GM20000 (cell line): ENCODE results near the gene MST1R.

Experiments used
- DNase-seq: peaks from one replicate; pipeline ENCODE4 v3.0.0; 2012; ENCODE audit warnings: low spot score
- CTCF ChIP-seq: IDR thresholded peaks from 2 replicates; pipeline ENCODE4 v1.5.1; 2012; ENCODE audit warnings: mild to moderate bottlenecking, control low read depth; ENCODE audit errors: extremely low read depth, missing control alignments

Gene MST1R

GRCh38 chr3:49841806-49842205, 61.9 kb downstream of the MST1R start:
- DNase-seq, result no peak
- TF ChIP-seq CTCF, result no peak

GRCh38 chr3:49841126-49841696, 62.5 kb downstream of the MST1R start:
- TF ChIP-seq CTCF, result peak; percentile 36
- DNase-seq, result no peak

- TF ChIP-seq CTCF, result no peak
- no peak for DNase-seq
Measured at GRCh38 chr3:49840388-49840787, 63.3 kb downstream of the MST1R start.

GRCh38 chr3:49839193-49839809, 64.4 kb downstream of the MST1R start:
- peak; percentile 77 for DNase-seq
- TF ChIP-seq CTCF, result peak; percentile 95
